ENCODE measurements around the gene HCN1. TPM values are rescaled to one million over a fixed set of nuclear protein-coding genes. Genes with fewer than 3 reads are reported as not detected.

HCN1 gene
- total and polyA plus RNA-seq, 2 of the 13 experiments (the other 11 are each of a cell fraction or from before 2014, with no cell fraction given) = not detected

- FAIRE-seq (no peak), ATAC-seq (no peak), DNase-seq (ENCODE audit: low spot score) (no peak)
- intact Hi-C loops (cut with micrococcal nuclease; ENCODE audit: unreplicated experiment) = no loop called here
- ChIA-PET POLR2A (no interaction called here), CTCF (ENCODE audit: low intra/inter-chr PET ratio, low total read pairs) (no interaction called here)
- in situ Hi-C loops (cut with HindIII; ENCODE audit: extremely low pct_ligation_motif_present, low pct_unique_long_range_greater_than_20kb) = no loop called here
- Histone ChIP-seq H3K4me1 (ENCODE audit: insufficient read depth, low read length) (no peaks in the 10 kb centered on the region), H3K4me2 (ENCODE audit: low read depth, low read length) (no peak overlapping the region), H3K27ac (ENCODE audit: extremely low read length, insufficient read depth, low read length) (no peak overlapping the region), H3K4me3 (replicated peaks in 1 of 3; ENCODE audit: insufficient read depth in 1 of 3, low read depth in 2 of 3, low read length in 3 of 3) (no peak overlapping the region), H3K27me3 (ENCODE audit: control insufficient read depth in 1 of 2, insufficient read depth in 2 of 2, low read length in 2 of 2) (no peaks in the 10 kb centered on the region), H3K9ac (ENCODE audit: insufficient read depth, low read depth, low read length) (no peak overlapping the region), H2AFZ (ENCODE audit: low read length) (no peak overlapping the region), H4K20me1 (ENCODE audit: insufficient read depth, low read length) (no peaks in the 10 kb centered on the region), H3K36me3 (replicated peaks in 1 of 2; ENCODE audit: control insufficient read depth in 1 of 2, insufficient read depth in 2 of 2, low read length in 2 of 2) (no peaks in the 10 kb centered on the region), H3K79me2 (ENCODE audit: insufficient read depth, low read length) (no peaks in the 10 kb centered on the region), H3K9me3 (ENCODE audit: low read length) (peaks cover 18% of the 10 kb centered on the region)
- BruUV-seq (replicated peaks) = no TSS peak
- TF ChIP-seq FOXK1 (CRISPR knock-in tag; IDR thresholded peaks at IDR 0.05; ENCODE audit: borderline replicate concordance, low read depth) = no peak
- TF ChIP-seq, protein P1, sequence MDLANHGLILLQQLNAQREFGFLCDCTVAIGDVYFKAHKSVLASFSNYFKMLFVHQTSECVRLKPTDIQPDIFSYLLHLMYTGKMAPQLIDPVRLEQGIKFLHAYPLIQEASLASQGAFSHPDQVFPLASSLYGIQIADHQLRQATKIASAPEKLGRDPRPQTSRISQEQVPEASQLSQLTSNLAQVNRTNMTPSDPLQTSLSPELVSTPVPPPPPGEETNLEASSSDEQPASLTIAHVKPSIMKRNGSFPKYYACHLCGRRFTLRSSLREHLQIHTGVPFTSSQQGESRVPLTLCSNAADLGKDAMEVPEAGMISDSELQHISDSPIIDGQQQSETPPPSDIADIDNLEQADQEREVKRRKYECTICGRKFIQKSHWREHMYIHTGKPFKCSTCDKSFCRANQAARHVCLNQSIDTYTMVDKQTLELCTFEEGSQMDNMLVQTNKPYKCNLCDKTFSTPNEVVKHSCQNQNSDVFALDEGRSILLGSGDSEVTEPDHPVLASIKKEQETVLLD (CRISPR knock-in tag; IDR thresholded peaks at IDR 0.05; ENCODE audit: low read depth) = no peak
- TF ChIP-seq ZNF614 (CRISPR knock-in tag; IDR thresholded peaks at IDR 0.05; ENCODE audit: borderline replicate concordance) = no peak
- TF ChIP-seq HDAC6 (IDR thresholded peaks at IDR 0.05; ENCODE audit: low read depth, low read length) = no peak
- no peak for TF ChIP-seq MXI1 (IDR thresholded peaks at IDR 0.05; ENCODE audit: borderline replicate concordance, low read depth, low read length)
Measured at GRCh38 chr5:45437752-45438151, 258.4 kb downstream of the HCN1 start.

DNA sequence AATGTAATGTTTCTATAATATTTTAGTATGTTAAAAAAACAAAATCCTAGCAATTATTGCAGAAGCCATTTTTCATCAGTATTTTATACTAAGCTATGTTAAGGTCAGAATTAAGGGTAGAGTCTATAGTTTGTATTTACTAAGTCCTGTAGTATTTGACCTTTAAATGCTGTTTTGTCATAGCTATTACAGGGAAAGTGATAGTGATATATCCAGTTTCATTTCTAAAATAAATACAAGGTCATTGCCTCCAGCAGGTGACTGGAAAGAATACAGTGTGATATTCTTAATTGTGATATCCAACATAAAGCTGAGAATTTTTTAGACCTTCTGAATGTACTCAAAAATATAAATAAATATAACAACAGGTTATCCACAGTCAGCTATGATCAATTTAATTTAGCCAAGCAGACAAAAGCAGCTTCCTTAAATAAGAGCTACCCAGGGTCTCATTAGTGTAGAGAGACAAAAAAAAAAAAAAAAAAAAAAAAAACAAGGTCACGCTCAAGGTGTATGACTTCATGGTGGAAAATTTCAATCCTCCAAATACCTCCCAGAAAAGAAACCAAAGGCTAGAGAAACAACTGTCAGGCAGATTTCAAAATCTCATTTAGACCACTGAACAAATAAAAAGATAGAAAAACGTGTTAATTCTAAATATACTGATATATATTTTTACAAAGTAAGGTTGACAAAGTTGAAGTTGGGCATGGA, 278.7 kb downstream of the HCN1 start:
- in situ Hi-C loops (cut with HindIII; ENCODE audit: extremely low pct_ligation_motif_present, low pct_unique_long_range_greater_than_20kb) = no loop called here
- no TSS peak for BruUV-seq (replicated peaks)
- no peak overlapping the region for H3K4me2 ChIP-seq (ENCODE audit: low read depth, low read length)
- H2AFZ ChIP-seq (ENCODE audit: low read length) = no peak overlapping the region
- H3K9ac ChIP-seq (ENCODE audit: insufficient read depth, low read depth, low read length) = no peak overlapping the region
- H3K27ac ChIP-seq (ENCODE audit: extremely low read length, insufficient read depth, low read length) = no peak overlapping the region
- H3K9me3 ChIP-seq (ENCODE audit: low read length) = peaks cover 8% of the 10 kb centered on the region; the same call in 1 of the 2 replicates
- no peak for FAIRE-seq
- no peak for DNase-seq (ENCODE audit: low spot score)
- WGBS (ENCODE audit: low lambda C conversion rate) = 0% methylated on average over 2 of the region's 2 CpGs
- no peaks in the 10 kb centered on the region for H3K27me3 ChIP-seq (ENCODE audit: control insufficient read depth in 1 of 2, insufficient read depth in 2 of 2, low read length in 2 of 2)
- no peaks in the 10 kb centered on the region for H3K36me3 ChIP-seq (replicated peaks in 1 of 2; ENCODE audit: control insufficient read depth in 1 of 2, insufficient read depth in 2 of 2, low read length in 2 of 2)
- intact Hi-C loops (cut with micrococcal nuclease; ENCODE audit: unreplicated experiment) = no loop called here
- no peaks in the 10 kb centered on the region for H3K4me1 ChIP-seq (ENCODE audit: insufficient read depth, low read length)
- no peak overlapping the region for H3K4me3 ChIP-seq (replicated peaks in 1 of 3; ENCODE audit: insufficient read depth in 1 of 3, low read depth in 2 of 3, low read length in 3 of 3)
- no peaks in the 10 kb centered on the region for H3K79me2 ChIP-seq (ENCODE audit: insufficient read depth, low read length)
- ATAC-seq = no peak
- ChIA-PET CTCF (ENCODE audit: low intra/inter-chr PET ratio, low total read pairs) (no interaction called here), POLR2A (no interaction called here)
- H4K20me1 ChIP-seq (ENCODE audit: insufficient read depth, low read length) = no peaks in the 10 kb centered on the region
- TF ChIP-seq CHCHD3 (CRISPR knock-in tag; IDR thresholded peaks at IDR 0.05) (no peak), TRIM24 (CRISPR knock-in tag; IDR thresholded peaks at IDR 0.05) (no peak), ZNF703 (CRISPR knock-in tag; IDR thresholded peaks at IDR 0.05; ENCODE audit: borderline replicate concordance) (no peak), PLRG1 (conservative IDR thresholded peaks at IDR 0.05) (no peak), NBN (conservative IDR thresholded peaks at IDR 0.05) (no peak), POGZ (CRISPR knock-in tag; IDR thresholded peaks at IDR 0.05) (no peak), CCDC6 (CRISPR knock-in tag; IDR thresholded peaks at IDR 0.05) (no peak), ZBTB3 (CRISPR knock-in tag; IDR thresholded peaks at IDR 0.05; ENCODE audit: borderline replicate concordance, low read depth) (no peak), HMG20A (CRISPR knock-in tag; IDR thresholded peaks at IDR 0.05; ENCODE audit: borderline replicate concordance) (no peak), ZNF337 (CRISPR knock-in tag; IDR thresholded peaks at IDR 0.05; ENCODE audit: borderline replicate concordance, low read depth) (no peak), TCF7 (IDR thresholded peaks at IDR 0.05; ENCODE audit: low read depth) (no peak), ZNF256 (CRISPR knock-in tag; conservative IDR thresholded peaks at IDR 0.05) (no peak), ZNF207 (IDR thresholded peaks at IDR 0.05; ENCODE audit: borderline replicate concordance) (no peak), CC2D1A (CRISPR knock-in tag; IDR thresholded peaks at IDR 0.05) (no peak), ISX (CRISPR knock-in tag; conservative IDR thresholded peaks at IDR 0.05) (no peak)

Measured in HepG2 (cell line).